GM19438 (cell line): ENCODE measurements around the gene SEMA3F.

ENCODE experiments used
- ATAC-seq: cut with Tn5 transposase; IDR thresholded peaks from one replicate; pipeline ENCODE4 v1.9.1; 2021; ENCODE audit warnings: low read depth; ENCODE audit not compliant: unreplicated experiment

The SEMA3F gene

GRCh38 chr3:50154840-50155490 lies at the start of gene SEMA3F:
Gene SEMA3F, plus strand, starts transcription at chr3:50155324. Its CDS starts 4,299 bp downstream, at chr3:50159623.
- peak; percentile 66 for ATAC-seq

GRCh38 chr3:50111757-50112156 lies 43.4 kb upstream of the SEMA3F start:
- no peak for ATAC-seq

GRCh38 chr3:50112462-50112861 lies 42.7 kb upstream of the SEMA3F start:
- ATAC-seq: no peak

- ATAC-seq: no peak
These were observed 38.0 kb upstream of the SEMA3F start for GRCh38 chr3:50117120-50117519.

- ATAC-seq: no peak
These were observed 36.9 kb upstream of the SEMA3F start for GRCh38 chr3:50118237-50118636.

- no peak for ATAC-seq
These were observed 35.3 kb upstream of the SEMA3F start for GRCh38 chr3:50119786-50120185.

GRCh38 chr3:50120364-50121071 lies 34.6 kb upstream of the SEMA3F start:
- ATAC-seq: no peak

- no peak for ATAC-seq
These were observed 33.8 kb upstream of the SEMA3F start for GRCh38 chr3:50121072-50122032.

GRCh38 chr3:50122071-50122470 lies 33.1 kb upstream of the SEMA3F start:
- no peak for ATAC-seq

- ATAC-seq: no peak
These were observed 32.3 kb upstream of the SEMA3F start for GRCh38 chr3:50122661-50123391.

- ATAC-seq: no peak
These were observed 31.6 kb upstream of the SEMA3F start for GRCh38 chr3:50123394-50124051.

- no peak for ATAC-seq
These were observed 30.9 kb upstream of the SEMA3F start for GRCh38 chr3:50124052-50124799.

- ATAC-seq: no peak
These were observed 30.3 kb upstream of the SEMA3F start for GRCh38 chr3:50124800-50125178.

- no peak for ATAC-seq
These were observed 29.4 kb upstream of the SEMA3F start for GRCh38 chr3:50125541-50126286.

- ATAC-seq: no peak
These were observed 28.6 kb upstream of the SEMA3F start for GRCh38 chr3:50126287-50127211.

GRCh38 chr3:50127251-50127691 lies 27.9 kb upstream of the SEMA3F start:
- ATAC-seq: no peak

GRCh38 chr3:50128001-50128400 lies 27.1 kb upstream of the SEMA3F start:
- no peak for ATAC-seq
